Common myeloid progenitor, CD34-positive (primary cell): ENCODE data around the gene NT5C2.

Experiments
- CTCF ChIA-PET: fragments of 350-600 bp; sonication (Branson Sonifier 250); formaldehyde crosslinking; loops from one replicate; lab custom pipeline; 2021; ENCODE audit warnings: antibody characterized with exemption; lab: Charles Lee
- POLR2A ChIA-PET: fragments of 350-600 bp; sonication (Branson Sonifier 250); formaldehyde crosslinking; loops from one replicate; lab custom pipeline; 2021; ENCODE audit warnings: antibody characterized with exemption; lab: Charles Lee
- DNase-seq, 3 donors: peaks; one replicate each; pipeline versions ENCODE4 v3.0.0 to v3.0.0-alpha.2; 2013
- H3K27ac ChIP-seq, 2 experiments: 1 replicate in 1 of 2; 2 replicates in 1 of 2; pipeline ENCODE4 v1.7.0; 2013; ENCODE audit warnings: inconsistent platforms in 2 of 2, low read length in 2 of 2, mild to moderate bottlenecking in 2 of 2, low read depth in 1 of 2, moderate library complexity in 1 of 2; ENCODE audit not compliant: severe bottlenecking in 2 of 2, insufficient read depth in 1 of 2, poor library complexity in 1 of 2
- H3K27me3 ChIP-seq, 5 experiments: replicated peaks in 2 of 5; 1 replicate in 3 of 5; 2 replicates in 2 of 5; pipeline versions ENCODE4 v1.6.1 to v1.7.0; 2013; ENCODE audit warnings: low read length in 4 of 5, mild to moderate bottlenecking in 2 of 5, moderate library complexity in 2 of 5, inconsistent platforms in 1 of 5; ENCODE audit not compliant: insufficient read depth in 5 of 5, control insufficient read depth in 4 of 5
- H3K36me3 ChIP-seq, 4 experiments: 1 replicate in 2 of 4; 2 replicates in 2 of 4; pipeline versions ENCODE4 v1.6.1 to v1.7.0; 2013; ENCODE audit warnings: low read length in 3 of 4, control low read depth in 1 of 4, mild to moderate bottlenecking in 1 of 4; ENCODE audit not compliant: control insufficient read depth in 4 of 4, insufficient read depth in 4 of 4
- H3K4me1 ChIP-seq, 4 experiments: 1 replicate in 3 of 4; 2 replicates in 1 of 4; pipeline versions ENCODE4 v1.6.1 to v1.7.1; 2013; ENCODE audit warnings: low read length in 3 of 4, mild to moderate bottlenecking in 3 of 4, control low read depth in 1 of 4, inconsistent platforms in 1 of 4, moderate library complexity in 1 of 4; ENCODE audit not compliant: control insufficient read depth in 4 of 4, insufficient read depth in 4 of 4; ENCODE audit errors: control extremely low read depth in 1 of 4
- H3K4me3 ChIP-seq, 7 experiments: 1 replicate in 4 of 7; 2 replicates in 3 of 7; pipeline versions ENCODE4 v1.5.1 to v1.7.0; 2013; ENCODE audit warnings: mild to moderate bottlenecking in 7 of 7, low read length in 6 of 7, moderate library complexity in 6 of 7, inconsistent platforms in 2 of 7, low read depth in 2 of 7, control low read depth in 1 of 7; ENCODE audit not compliant: insufficient read depth in 4 of 7, control insufficient read depth in 1 of 7; ENCODE audit errors: extremely low read depth in 1 of 7
- H3K9me3 ChIP-seq, 5 experiments: 1 replicate in 4 of 5; 2 replicates in 1 of 5; pipeline versions ENCODE4 v1.6.1 to v1.7.1; 2013; ENCODE audit warnings: low read length in 4 of 5, mild to moderate bottlenecking in 2 of 5, inconsistent platforms in 1 of 5, low read depth in 1 of 5, moderate library complexity in 1 of 5; ENCODE audit not compliant: control insufficient read depth in 4 of 5, insufficient read depth in 2 of 5; ENCODE audit errors: control extremely low read depth in 1 of 5
- WGBS: methylation state at CpG from one replicate; pipeline ENCODE4 v1.1.5; 2013; ENCODE audit not compliant: insufficient coverage; 5-methylcytosine and 5-hydroxymethylcytosine counted together

Gene NT5C2

GRCh38 chr10:103111031-103111917, 81.8 kb downstream of the NT5C2 start:
- DNase-seq, result no peak
- Histone ChIP-seq H3K4me1 (no peaks in the 10 kb centered on the region), H3K27ac (no peak overlapping the region), H3K36me3 (peaks cover 7 to 28% (median 14%) of the 10 kb centered on the region in 4 experiments), H3K9me3 (no peaks in the 10 kb centered on the region), H3K27me3 (no peaks in the 10 kb centered on the region), H3K4me3 (no peak overlapping the region)
- ChIA-PET POLR2A (no interaction called here), CTCF (interaction anchor here (1.1 to 2.5 kb wide), 4 partner anchors 16 to 194 kb away, joined by 3 to 11 read pairs (median 4); partner anchors contain the start of gene CNNM2)
- 63% methylated on average over 1 of the region's 2 CpGs for WGBS

- H3K4me1 ChIP-seq, result no peaks in the 10 kb centered on the region
- H3K36me3 ChIP-seq, result peaks cover 7 to 35% (median 21%) of the 10 kb centered on the region in 4 experiments
- H3K27me3 ChIP-seq, result no peaks in the 10 kb centered on the region
- no peaks in the 10 kb centered on the region for H3K9me3 ChIP-seq
- POLR2A ChIA-PET, result interaction anchor here (0.7 kb wide), 1 partner anchor 9 kb away, joined by 3 read pairs; no protein-coding TSS in a partner anchor
- no peak overlapping the region for H3K4me3 ChIP-seq
- no peak overlapping the region for H3K27ac ChIP-seq
- CTCF ChIA-PET, result interaction anchor here (1.2 to 2.5 kb wide), 5 partner anchors 16 to 138 kb away, joined by 3 to 11 read pairs (median 5); no protein-coding TSS in a partner anchor
- no peak for DNase-seq
These were observed 82.7 kb downstream of the NT5C2 start for GRCh38 chr10:103110407-103110806.

- no peak for DNase-seq
- H3K4me3 ChIP-seq, result no peak overlapping the region
- CTCF ChIA-PET, result interaction anchor here (1.2 to 2.5 kb wide), 5 partner anchors 17 to 139 kb away, joined by 3 to 11 read pairs (median 5); no protein-coding TSS in a partner anchor
- no peaks in the 10 kb centered on the region for H3K27me3 ChIP-seq
- no peak overlapping the region for H3K27ac ChIP-seq
- H3K36me3 ChIP-seq, result peaks cover 5 to 38% (median 22%) of the 10 kb centered on the region in 4 experiments
- 78% methylated on average over 2 of the region's 2 CpGs for WGBS
- H3K4me1 ChIP-seq, result no peaks in the 10 kb centered on the region
- H3K9me3 ChIP-seq, result no peaks in the 10 kb centered on the region
- POLR2A ChIA-PET, result interaction anchor here (0.7 kb wide), 1 partner anchor 10 kb away, joined by 3 read pairs; no protein-coding TSS in a partner anchor
These were observed 83.3 kb downstream of the NT5C2 start for GRCh38 chr10:103109821-103110220.

GRCh38 chr10:103106539-103106938, 86.5 kb downstream of the NT5C2 start:
- Histone ChIP-seq H3K9me3 (no peaks in the 10 kb centered on the region), H3K4me3 (no peak overlapping the region), H3K36me3 (peaks cover 22 to 64% (median 38%) of the 10 kb centered on the region in 4 experiments), H3K27ac (no peak overlapping the region), H3K27me3 (no peaks in the 10 kb centered on the region), H3K4me1 (no peaks in the 10 kb centered on the region)
- ChIA-PET CTCF (interaction anchor here (1.2 kb wide), 1 partner anchor 14 kb away, joined by 3 read pairs; no protein-coding TSS in a partner anchor), POLR2A (interaction anchor here (0.7 kb wide), 1 partner anchor 971 kb away, joined by 3 read pairs; no protein-coding TSS in a partner anchor)
- no peak for DNase-seq

GRCh38 chr10:103105462-103105861, 87.6 kb downstream of the NT5C2 start:
- ChIA-PET CTCF (interaction anchor here (1.2 kb wide), 2 partner anchors 13 to 18 kb away, joined by 3 read pairs; no protein-coding TSS in a partner anchor), POLR2A (interaction anchor here (0.6 kb wide), 1 partner anchor 252 kb away, joined by 3 read pairs; no protein-coding TSS in a partner anchor)
- Histone ChIP-seq H3K36me3 (peaks cover 25 to 71% (median 38%) of the 10 kb centered on the region in 4 experiments), H3K27ac (no peak overlapping the region), H3K4me3 (no peak overlapping the region), H3K27me3 (no peaks in the 10 kb centered on the region), H3K4me1 (no peaks in the 10 kb centered on the region), H3K9me3 (no peaks in the 10 kb centered on the region)
- WGBS, result no CpG with 5 or more reads among the region's 1 CpG
- no peak for DNase-seq

GRCh38 chr10:103104721-103105120, 88.4 kb downstream of the NT5C2 start:
- ChIA-PET POLR2A (interaction anchor here (0.6 kb wide), 1 partner anchor 253 kb away, joined by 3 read pairs; no protein-coding TSS in a partner anchor), CTCF (interaction anchor here (1.1 to 2.3 kb wide), 3 partner anchors 11 to 139 kb away, joined by 3 to 7 read pairs (median 4); no protein-coding TSS in a partner anchor)
- Histone ChIP-seq H3K4me1 (no peaks in the 10 kb centered on the region), H3K4me3 (no peak overlapping the region), H3K27me3 (no peaks in the 10 kb centered on the region), H3K9me3 (no peaks in the 10 kb centered on the region), H3K36me3 (peaks cover 28 to 72% (median 42%) of the 10 kb centered on the region in 4 experiments), H3K27ac (no peak overlapping the region)
- DNase-seq, result no peak
- no CpG with 5 or more reads among the region's 2 CpGs for WGBS
